MM.1S (cell line): ENCODE data around the gene C1orf116.

Experiments used
- CTCF ChIP-seq: fragments of 300-600 bp; sonication (generic); IDR thresholded peaks from 2 replicates; pipeline ENCODE4 v1.5.1; 2016; ENCODE audit warnings: antibody characterized with exemption, low read length, mixed read lengths
- EZH2 ChIP-seq: fragments of 300-600 bp; sonication (generic); optimal IDR thresholded peaks from 2 replicates; pipeline ENCODE3; 2017; ENCODE audit warnings: low read depth, mild to moderate bottlenecking, antibody characterized with exemption, low read length, mixed read lengths
- EZH2phosphoT487 ChIP-seq: fragments of 300-600 bp; sonication (generic); IDR thresholded peaks from 2 replicates; pipeline ENCODE4 v1.6.1; 2018; ENCODE audit warnings: antibody characterized with exemption, low read length

GRCh38 chr1:207007352-207008033 is 25.1 kb downstream of the C1orf116 start:
- no peak for TF ChIP-seq CTCF
- no peak for TF ChIP-seq EZH2
- TF ChIP-seq EZH2phosphoT487 = no peak
